ENCODE results near the gene CATSPER3.

GRCh38 chr5:135008981-135009735, 41.5 kb downstream of the CATSPER3 start:
- TF ChIP-seq POLR2AphosphoS5 (IDR thresholded peaks at IDR 0.05; ENCODE audit: low read depth, low read length) (no peak), TAF1 (IDR thresholded peaks at IDR 0.05; ENCODE audit: borderline replicate concordance, low read depth, low read length) (no peak)

Measured in GM12892 (cell line).